IMR-90 (cell line): ENCODE measurements around the gene HSPB7. TPM values are rescaled to one million over a fixed set of nuclear protein-coding genes. Genes with fewer than 3 reads are reported as not detected.

Experiments used
- ATAC-seq: fragments of 200-7000 bp; cut with Tn5 transposase; 2 replicates; pipeline ENCODE4 v1.9.1; 2020; ENCODE audit warnings: low read depth, mild to moderate bottlenecking, moderate library complexity
- BruUV-seq: library from RNA; stranded (reverse); fragments of 400-500 nt; replicated peaks from 2 replicates; lab custom pipeline; 2021; lab: Mats Ljungman, UMichigan
- CTCF ChIA-PET: fragments of 300-600 bp; formaldehyde crosslinking; extraction: SDS; loops from one replicate; lab custom pipeline; 2021; ENCODE audit warnings: antibody characterized with exemption; lab: Yijun Ruan, JAX
- POLR2A ChIA-PET: fragments of 300-600 bp; sonication (Branson Sonifier 250); formaldehyde crosslinking; loops from one replicate; lab custom pipeline; 2022; ENCODE audit warnings: antibody characterized with exemption; ENCODE audit not compliant: unreplicated experiment; lab: Charles Lee
- DNase-seq: peaks from one replicate; pipeline ENCODE4 v3.0.0; 2013
- H2AFZ ChIP-seq: replicated peaks from 2 replicates; pipeline ENCODE3; 2013; ENCODE audit warnings: low read length, mild to moderate bottlenecking; ENCODE audit not compliant: poor library complexity
- H2AK5ac ChIP-seq: 2 replicates; pipeline ENCODE4 v1.6.1; 2013; ENCODE audit warnings: low read depth, low read length, inconsistent platforms
- H2AK9ac ChIP-seq: replicated peaks from 2 replicates; pipeline ENCODE3; 2013; ENCODE audit warnings: mild to moderate bottlenecking, low read depth, low read length, moderate library complexity; ENCODE audit not compliant: poor library complexity
- H2BK120ac ChIP-seq: 2 replicates; pipeline ENCODE4 v1.6.1; 2013; ENCODE audit warnings: low read depth, low read length, inconsistent platforms
- H2BK15ac ChIP-seq: 3 replicates; pipeline ENCODE4 v1.6.1; 2013; ENCODE audit warnings: low read depth, low read length, inconsistent platforms
- H2BK20ac ChIP-seq: 2 replicates; pipeline ENCODE4 v1.6.1; 2013; ENCODE audit warnings: low read depth, mild to moderate bottlenecking, inconsistent platforms, low read length, moderate library complexity
- H2BK5ac ChIP-seq: 2 replicates; pipeline ENCODE4 v1.6.1; 2013; ENCODE audit warnings: mild to moderate bottlenecking, low read depth, low read length, inconsistent platforms; ENCODE audit not compliant: poor library complexity, severe bottlenecking
- H3K14ac ChIP-seq: replicated peaks from 2 replicates; pipeline ENCODE4 v1.6.1; 2013; ENCODE audit warnings: low read depth, low read length, inconsistent platforms
- H3K18ac ChIP-seq: 2 replicates; pipeline ENCODE4 v1.6.1; 2013; ENCODE audit warnings: low read depth, low read length, control low read depth
- H3K23ac ChIP-seq: 2 replicates; pipeline ENCODE4 v1.6.1; 2013; ENCODE audit warnings: low read depth, low read length, inconsistent platforms
- H3K27ac ChIP-seq: 2 replicates; pipeline ENCODE4 v1.5.1; 2013; ENCODE audit warnings: mild to moderate bottlenecking, control low read depth, low read length; ENCODE audit not compliant: insufficient read depth
- H3K27me3 ChIP-seq: 2 replicates; pipeline ENCODE4 v1.6.1; 2013; ENCODE audit warnings: low read length; ENCODE audit not compliant: control insufficient read depth, insufficient read depth
- H3K36me3 ChIP-seq: 2 replicates; pipeline ENCODE4 v1.6.1; 2013; ENCODE audit warnings: low read length, mixed read lengths; ENCODE audit not compliant: control insufficient read depth, insufficient read depth
- H3K4ac ChIP-seq: 2 replicates; pipeline ENCODE4 v1.6.1; 2013; ENCODE audit warnings: low read depth, low read length, inconsistent platforms
- H3K4me1 ChIP-seq: 2 replicates; pipeline ENCODE4 v1.6.1; 2013; ENCODE audit warnings: low read length, mixed read lengths; ENCODE audit not compliant: control insufficient read depth, insufficient read depth
- H3K4me2 ChIP-seq: 2 replicates; pipeline ENCODE4 v1.6.1; 2013; ENCODE audit warnings: low read depth, mild to moderate bottlenecking, control low read depth, low read length, moderate library complexity
- H3K4me3 ChIP-seq: 2 replicates; pipeline ENCODE4 v1.5.1; 2013; ENCODE audit warnings: low read depth, mild to moderate bottlenecking, control low read depth, low read length, moderate library complexity; ENCODE audit not compliant: insufficient read depth
- H3K56ac ChIP-seq: 2 replicates; pipeline ENCODE4 v1.6.1; 2013; ENCODE audit warnings: low read length, inconsistent platforms; ENCODE audit not compliant: insufficient read depth; ENCODE audit errors: extremely low read depth
- H3K79me1 ChIP-seq, 2 experiments: 2 replicates each; pipeline ENCODE4 v1.6.1; 2013; ENCODE audit warnings: low read length in 2 of 2, inconsistent platforms in 1 of 2, low read depth in 1 of 2
- H3K9ac ChIP-seq: 2 replicates; pipeline ENCODE4 v1.6.1; 2013; ENCODE audit warnings: low read depth, low read length, control low read depth
- H3K9me1 ChIP-seq: 2 replicates; pipeline ENCODE4 v1.6.1; 2013; ENCODE audit warnings: low read length, inconsistent platforms; ENCODE audit not compliant: insufficient read depth
- H3K9me3 ChIP-seq: 2 replicates; pipeline ENCODE4 v1.6.1; 2013; ENCODE audit warnings: low read length; ENCODE audit not compliant: control insufficient read depth, insufficient read depth
- H4K20me1 ChIP-seq: 2 replicates; pipeline ENCODE4 v1.6.1; 2013; ENCODE audit warnings: low read length, inconsistent platforms; ENCODE audit not compliant: insufficient read depth
- H4K5ac ChIP-seq: 2 replicates; pipeline ENCODE4 v1.6.1; 2013; ENCODE audit warnings: mild to moderate bottlenecking, low read depth, low read length, control low read depth
- H4K8ac ChIP-seq, 2 experiments: 2 replicates each; pipeline ENCODE4 v1.6.1; 2013; ENCODE audit warnings: low read depth in 2 of 2, low read length in 2 of 2, control low read depth in 1 of 2, inconsistent platforms in 1 of 2
- H4K91ac ChIP-seq: 2 replicates; pipeline ENCODE4 v1.6.1; 2013; ENCODE audit warnings: low read depth, low read length, inconsistent platforms; ENCODE audit not compliant: insufficient read depth
- BHLHE40 ChIP-seq: fragments of 150-350 bp; IDR thresholded peaks from 2 replicates; pipeline ENCODE4 v1.6.1; 2016; ENCODE audit warnings: mild to moderate bottlenecking, low read depth, low read length
- CEBPB ChIP-seq: IDR thresholded peaks from 2 replicates; pipeline ENCODE4 v1.6.1; 2012; ENCODE audit warnings: low read depth, low read length, improper control_type of control experiment
- CTCF ChIP-seq: conservative IDR thresholded peaks from 2 replicates; pipeline ENCODE4 v1.5.1; 2012; ENCODE audit warnings: mild to moderate bottlenecking, low read depth, low read length, improper control_type of control experiment
- FOS ChIP-seq: fragments of 150-350 bp; IDR thresholded peaks from 2 replicates; pipeline ENCODE4 v1.6.1; 2016; ENCODE audit warnings: low read depth, low read length
- MAFK ChIP-seq: IDR thresholded peaks from 2 replicates; pipeline ENCODE4 v1.6.1; 2012; ENCODE audit warnings: low read depth, low read length, improper control_type of control experiment
- POLR2A ChIP-seq: IDR thresholded peaks from 2 replicates; pipeline ENCODE4 v1.6.1; 2012; ENCODE audit warnings: mild to moderate bottlenecking, low read depth, low read length
- SMC3 ChIP-seq: fragments of 150-350 bp; IDR thresholded peaks from 2 replicates; pipeline ENCODE4 v1.6.1; 2016; ENCODE audit warnings: low read depth, mild to moderate bottlenecking, antibody characterized with exemption, low read length, moderate library complexity
- USF2 ChIP-seq: fragments of 150-350 bp; IDR thresholded peaks from 2 replicates; pipeline ENCODE4 v1.6.1; 2017; ENCODE audit warnings: mild to moderate bottlenecking, antibody characterized with exemption, low read length, low read depth
- WGBS, 2 experiments: methylation state at CpG; one replicate each; pipeline versions ENCODE4 v1.1.5 to v1.1.7; 2013; ENCODE audit warnings: missing lambda C conversion rate in 2 of 2; ENCODE audit not compliant: insufficient read length in 1 of 2; ENCODE audit errors: extremely low coverage in 2 of 2; 5-methylcytosine and 5-hydroxymethylcytosine counted together
- dilution Hi-C: fragments of 300-500 bp; cut with HindIII; formaldehyde crosslinking; loops from one replicate; pipeline ENCODE4 v1.14.3; 2018; ENCODE audit warnings: low sequenced_read_pairs; ENCODE audit not compliant: unreplicated experiment
- in situ Hi-C: fragments of 300-500 bp; cut with MboI; formaldehyde crosslinking; loops from 3 replicates; pipeline ENCODE4 v1.14.3; 2019; ENCODE audit warnings: low sequenced_read_pairs, inconsistent platforms, mixed read lengths
- intact Hi-C: fragments of 100-400 bp; cut with micrococcal nuclease; formaldehyde crosslinking; loops from 2 replicates; pipeline ENCODE4 v1.10.0; 2022
- polyA plus RNA-seq, 3 experiments: library from polyadenylated mRNA; depleted of rRNA; stranded (reverse); fragments of >200 nt; gene quantifications; 2 replicates each; pipeline ENCODE4 v1.2.3, GENCODE V29; 2012; ENCODE audit warnings: low replicate concordance in 1 of 3
- total RNA-seq: library from RNA; depleted of rRNA; stranded (reverse); fragments of >200 nt; gene quantifications from 2 replicates; pipeline ENCODE4 v1.2.3, GENCODE V29; 2012

The HSPB7 gene
- total and polyA plus RNA-seq, 2 of the 4 experiments (the other 2 are of a cell fraction), result 0.54 to 3.0 TPM

- H3K56ac ChIP-seq, result peak overlapping the region; percentile 62
- no TSS peak for BruUV-seq
- peak overlapping the region; percentile 35 for H2BK20ac ChIP-seq
- TF ChIP-seq SMC3 (no peak), USF2 (peak; percentile 28; the same call in 1 of the 2 replicates), POLR2A (no peak), BHLHE40 (no peak), FOS (peak; percentile 31; the same call in 1 of the 2 replicates), MAFK (no peak), CEBPB (no peak), CTCF (no peak)
- peak overlapping the region; percentile 52 for H2BK5ac ChIP-seq
- peaks cover 15% of the 10 kb centered on the region for H3K4me1 ChIP-seq
- H4K5ac ChIP-seq, result peak overlapping the region; percentile 22; the same call in 1 of the 2 replicates
- peak overlapping the region; percentile 48; the same call in 2 of the 3 replicates for H2BK15ac ChIP-seq
- H4K20me1 ChIP-seq, result peaks cover 15% of the 10 kb centered on the region; the same call in 1 of the 2 replicates
- H3K14ac ChIP-seq, result peak overlapping the region; percentile 92
- H3K9me1 ChIP-seq, result peaks cover 23% of the 10 kb centered on the region
- dilution Hi-C loops, result no loop called here
- no peak overlapping the region for H3K4me3 ChIP-seq
- ChIA-PET POLR2A (no interaction called here), CTCF (interaction anchor here (1.1 kb wide), 1 partner anchor 29 kb away, joined by 3 read pairs; no protein-coding TSS in a partner anchor)
- no peak overlapping the region for H2AFZ ChIP-seq
- peak overlapping the region; percentile 7; the same call in 1 of the 2 replicates for H3K18ac ChIP-seq
- peak overlapping the region; percentile 57 to 71 for H4K8ac ChIP-seq
- WGBS, 2 experiments, result 8% methylated on average over 4 of the region's 18 CpGs; no CpG with 5 or more reads in 1 of the 2 experiments
- H3K36me3 ChIP-seq, result peaks cover 19% of the 10 kb centered on the region
- in situ Hi-C loops, result no loop called here
- peak overlapping the region; percentile 64 for H3K4ac ChIP-seq
- H3K27ac ChIP-seq, result peak overlapping the region; percentile 21
- peak overlapping the region; percentile 35 for H2BK120ac ChIP-seq
- peak overlapping the region; percentile 81 for H4K91ac ChIP-seq
- peak overlapping the region; percentile 96 for H3K23ac ChIP-seq
- H3K79me1 ChIP-seq, result peaks cover 43 to 81% of the 10 kb centered on the region in 2 experiments
- DNase-seq, result peak; percentile 79
- peak overlapping the region; percentile 76 for H3K4me2 ChIP-seq
- H2AK9ac ChIP-seq, result peak overlapping the region; percentile 70
- intact Hi-C loops, result no loop called here
- H3K9me3 ChIP-seq, result no peaks in the 10 kb centered on the region
- H3K9ac ChIP-seq, result peak overlapping the region; percentile 40; the same call in 1 of the 2 replicates
- peak overlapping the region; percentile 83 for H2AK5ac ChIP-seq
- no peaks in the 10 kb centered on the region for H3K27me3 ChIP-seq
- ATAC-seq, result peak; percentile 78
Observed at GRCh38 chr1:15966081-15966955, 51.5 kb downstream of the HSPB7 start.
